ENCODE data around the gene HPS3.

DNA sequence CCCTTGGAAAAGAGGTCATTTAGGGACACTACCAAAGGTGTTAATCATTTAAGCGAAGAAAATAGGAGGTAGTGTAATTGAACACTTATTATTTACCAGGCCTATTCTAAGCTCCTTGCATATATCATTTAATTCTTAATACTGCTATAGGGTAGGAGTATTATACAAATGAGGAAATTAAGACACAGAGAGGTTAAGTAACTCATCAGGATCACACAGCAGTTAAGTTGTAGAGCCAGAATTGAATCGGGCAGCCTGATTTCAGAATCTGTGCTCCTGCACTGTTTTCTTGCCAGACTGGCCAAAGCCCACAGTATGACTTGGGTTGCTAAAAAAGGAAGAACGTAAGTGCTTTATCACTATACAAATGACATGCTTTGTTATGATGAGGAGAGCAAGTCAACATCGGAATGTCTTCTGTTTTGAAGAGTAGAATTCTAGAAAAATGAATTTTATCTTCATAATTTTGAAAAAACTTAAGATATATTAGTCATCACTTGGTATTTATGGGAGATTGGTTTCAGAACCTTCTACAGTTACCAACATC lies 31.4 kb downstream of the HPS3 start:
- TF ChIP-seq, protein P1, sequence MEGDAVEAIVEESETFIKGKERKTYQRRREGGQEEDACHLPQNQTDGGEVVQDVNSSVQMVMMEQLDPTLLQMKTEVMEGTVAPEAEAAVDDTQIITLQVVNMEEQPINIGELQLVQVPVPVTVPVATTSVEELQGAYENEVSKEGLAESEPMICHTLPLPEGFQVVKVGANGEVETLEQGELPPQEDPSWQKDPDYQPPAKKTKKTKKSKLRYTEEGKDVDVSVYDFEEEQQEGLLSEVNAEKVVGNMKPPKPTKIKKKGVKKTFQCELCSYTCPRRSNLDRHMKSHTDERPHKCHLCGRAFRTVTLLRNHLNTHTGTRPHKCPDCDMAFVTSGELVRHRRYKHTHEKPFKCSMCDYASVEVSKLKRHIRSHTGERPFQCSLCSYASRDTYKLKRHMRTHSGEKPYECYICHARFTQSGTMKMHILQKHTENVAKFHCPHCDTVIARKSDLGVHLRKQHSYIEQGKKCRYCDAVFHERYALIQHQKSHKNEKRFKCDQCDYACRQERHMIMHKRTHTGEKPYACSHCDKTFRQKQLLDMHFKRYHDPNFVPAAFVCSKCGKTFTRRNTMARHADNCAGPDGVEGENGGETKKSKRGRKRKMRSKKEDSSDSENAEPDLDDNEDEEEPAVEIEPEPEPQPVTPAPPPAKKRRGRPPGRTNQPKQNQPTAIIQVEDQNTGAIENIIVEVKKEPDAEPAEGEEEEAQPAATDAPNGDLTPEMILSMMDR (conservative IDR thresholded peaks at IDR 0.05 in 1 of 2, IDR thresholded peaks at IDR 0.05 in 1 of 2; ENCODE audit: extremely low read depth in 1 of 2, insufficient read depth in 1 of 2, low read depth in 1 of 2, low read length in 2 of 2): no peak
- no peak for TF ChIP-seq EZH2 (IDR thresholded peaks at IDR 0.05; ENCODE audit: borderline replicate concordance, low read length)

Data from mammary epithelial cell (primary cell).